Kidney tubule cell (primary cell): Measurements from ENCODE around the gene PHACTR2.
A peak's percentile ranks its signal among the peaks of the same experiment; 100 is the strongest.

ENCODE experiments used
- DNase-seq: peaks from one replicate; pipeline ENCODE4 v3.0.0-alpha.2; 2018; ENCODE audit warnings: low spot score

Gene PHACTR2

DNA sequence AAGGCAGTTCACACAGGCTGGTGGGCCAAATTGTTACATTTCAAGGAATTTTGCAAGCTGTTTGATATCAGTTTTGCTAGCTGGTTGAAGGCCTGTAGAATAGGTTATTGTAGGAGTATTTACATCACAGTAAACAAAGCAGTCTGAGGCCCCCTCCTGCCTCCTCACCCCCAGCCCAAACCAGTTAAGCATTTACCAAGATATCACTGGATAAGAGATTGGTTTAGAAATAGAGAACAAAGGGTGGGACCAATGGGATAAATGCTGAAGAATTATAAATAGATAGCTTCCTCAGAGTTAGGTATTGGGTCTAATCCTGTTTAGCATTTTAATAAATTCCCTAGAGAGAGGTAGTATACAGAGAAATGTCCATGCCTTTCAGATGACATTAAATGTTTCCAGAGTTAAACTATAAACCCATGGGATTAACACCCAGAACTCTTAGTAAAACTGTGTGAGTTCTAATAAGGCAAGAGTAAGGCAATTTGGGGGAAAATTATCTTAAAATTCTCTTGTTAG, 2.3 kb upstream of the PHACTR2 start:
- no peak for DNase-seq

DNA sequence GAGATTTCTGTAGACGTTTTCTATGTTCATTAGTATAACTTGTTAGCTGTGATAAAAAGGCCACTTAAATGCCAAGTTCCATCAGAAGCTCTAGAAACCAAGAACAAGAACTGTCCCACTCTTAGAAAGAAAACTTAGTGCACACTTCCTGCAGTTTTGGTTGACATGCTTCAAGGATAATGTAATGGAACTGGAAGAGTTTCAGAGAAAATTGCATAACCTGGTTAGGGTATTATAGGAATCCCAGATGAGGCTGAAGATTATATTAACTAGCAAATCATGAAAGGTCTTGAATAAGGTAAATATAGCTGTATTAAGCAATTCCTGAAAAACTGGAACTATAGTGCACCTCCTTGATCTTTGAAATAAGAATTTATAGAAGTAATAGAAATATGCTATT, 1.8 kb upstream of the PHACTR2 start:
- peak; percentile 56 for DNase-seq

DNA sequence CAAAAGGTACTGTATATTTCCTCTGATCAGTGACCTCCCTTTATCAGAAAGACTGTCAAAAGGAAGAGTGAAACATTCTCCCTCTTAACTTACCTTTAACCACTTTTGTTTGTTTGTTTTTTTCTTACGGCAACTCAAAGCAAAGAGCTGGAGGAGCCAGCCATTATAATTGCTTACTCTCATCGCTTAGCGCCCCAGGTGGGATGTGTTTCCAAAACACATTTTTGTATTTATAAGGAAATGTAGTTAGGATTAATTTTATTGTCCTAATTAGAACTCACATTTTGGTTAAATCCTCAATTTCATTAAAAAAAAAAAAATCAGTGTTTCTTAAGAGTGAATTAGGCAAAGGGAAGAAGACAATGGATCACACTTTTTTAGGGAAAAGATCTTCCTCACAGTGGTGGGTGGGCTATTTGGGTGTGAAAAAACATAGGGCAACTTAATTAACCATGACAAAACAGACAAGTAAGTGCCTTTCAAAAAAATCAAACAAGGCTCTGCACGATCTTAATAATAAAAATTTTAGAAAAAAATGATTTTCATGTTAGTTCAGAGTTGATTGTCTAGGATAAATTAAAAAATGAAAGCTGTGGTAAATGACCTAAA, 1.2 kb upstream of the PHACTR2 start:
- DNase-seq: no peak

DNA sequence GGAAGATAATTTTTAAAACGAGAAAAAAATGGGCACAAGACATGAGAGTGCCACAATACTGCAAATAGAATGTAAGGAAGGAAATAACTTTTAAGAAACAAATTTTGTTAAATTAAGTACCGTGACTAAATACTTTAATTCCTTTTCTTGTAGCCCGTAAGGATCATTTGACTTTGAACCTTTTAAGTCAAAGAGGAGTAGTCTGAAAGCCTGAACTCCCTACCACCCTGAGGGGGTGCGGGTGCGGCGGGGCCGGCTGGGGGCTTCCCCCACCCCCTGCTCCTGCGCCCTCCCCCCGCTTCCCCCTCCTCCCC, 231 bp upstream of the PHACTR2 start:
- DNase-seq: no peak

DNA sequence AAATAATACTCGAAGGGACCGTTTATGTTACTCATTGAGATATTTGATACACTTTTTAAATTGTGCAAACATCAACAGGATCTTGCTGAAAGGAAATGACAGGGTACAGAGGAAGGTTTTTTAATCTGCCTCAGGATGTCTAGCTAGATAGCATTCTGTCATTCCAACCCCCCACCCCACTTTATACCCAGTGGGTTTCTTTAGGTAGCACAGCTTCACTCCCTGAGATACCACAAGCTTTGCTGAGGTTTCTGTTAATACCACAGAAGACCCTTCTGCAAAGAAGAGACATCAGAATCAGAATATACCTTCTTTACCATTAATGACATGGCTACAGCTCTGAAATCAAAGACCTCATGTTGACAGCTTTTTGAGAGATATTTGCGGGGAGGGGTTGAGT, 1.3 kb downstream of the PHACTR2 start:
- DNase-seq: no peak

DNA sequence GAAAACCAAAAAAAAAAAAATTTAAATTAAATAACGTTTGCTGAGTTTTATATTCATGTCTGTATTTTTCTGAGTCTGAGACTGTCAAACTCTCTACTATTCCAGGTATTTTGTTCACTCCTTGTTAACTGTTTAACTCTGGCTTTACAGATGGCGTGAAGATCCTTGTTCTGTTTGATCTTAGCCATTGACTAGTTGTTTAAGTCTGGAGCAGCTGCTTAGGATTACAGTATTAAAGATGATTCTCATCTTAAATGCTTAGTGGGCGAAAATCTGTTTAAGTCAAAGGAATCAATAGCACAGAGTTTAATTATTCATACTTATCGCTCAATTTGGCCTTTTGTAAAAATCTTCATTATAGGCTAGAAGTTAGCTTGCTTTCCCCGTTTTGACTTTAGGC, 2.4 kb downstream of the PHACTR2 start:
- DNase-seq: no peak

DNA sequence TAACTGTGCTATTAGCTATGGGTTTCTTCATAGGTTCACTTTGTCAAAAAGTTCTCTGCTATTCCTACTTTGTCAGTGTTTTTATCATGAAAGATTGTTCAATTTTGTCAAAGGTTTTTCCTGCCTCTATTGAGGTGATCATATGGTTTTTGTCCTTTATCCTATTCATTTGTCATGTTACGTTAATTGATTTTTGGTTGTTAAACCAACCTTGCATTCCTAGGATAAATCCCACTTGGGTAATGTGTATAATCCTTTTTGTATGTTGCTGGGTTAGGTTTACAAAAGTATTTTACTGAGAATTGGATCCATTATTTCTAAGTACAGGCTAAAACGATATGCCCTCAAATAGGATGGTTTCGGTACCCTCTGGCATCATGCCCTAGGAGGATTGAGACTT, 5.0 kb downstream of the PHACTR2 start:
- DNase-seq: no peak

DNA sequence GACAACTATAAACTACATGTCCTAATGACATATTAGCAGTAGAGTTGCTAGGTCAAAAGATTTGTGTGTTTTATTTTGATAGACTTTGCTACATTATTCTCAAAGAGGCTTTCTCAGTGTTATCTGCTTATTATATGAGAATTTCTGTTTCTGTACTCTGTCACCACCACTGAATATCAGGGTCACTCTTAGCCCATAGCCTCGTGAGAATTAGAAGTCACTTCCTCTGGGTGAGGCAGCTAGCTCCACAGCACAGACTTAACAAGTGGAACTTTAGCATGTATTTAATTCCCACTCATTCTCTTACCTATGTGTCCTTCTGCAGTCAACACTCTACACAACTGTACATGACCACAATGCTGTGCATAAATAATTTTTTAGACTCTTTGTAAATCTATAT, 6.7 kb downstream of the PHACTR2 start:
- DNase-seq: no peak

DNA sequence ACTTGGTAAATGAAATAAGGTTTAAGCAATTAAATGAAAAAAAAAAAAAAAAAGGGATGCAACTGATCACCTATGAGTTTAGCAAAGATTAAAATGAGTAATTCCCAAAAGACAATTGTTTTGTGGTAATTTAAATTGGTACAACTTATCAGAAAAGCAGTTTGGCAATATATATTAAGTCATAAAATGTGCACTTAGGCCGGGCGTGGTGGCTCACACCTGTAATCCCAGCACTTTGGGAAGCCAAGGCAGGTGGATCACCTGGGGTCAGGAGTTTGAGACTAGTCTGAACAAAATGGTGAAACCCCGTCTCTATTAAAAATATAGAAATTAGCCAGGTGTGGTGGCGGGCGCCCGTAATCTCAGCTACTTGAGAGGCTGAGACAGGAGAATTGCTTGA, 7.9 kb downstream of the PHACTR2 start:
- no peak for DNase-seq

DNA sequence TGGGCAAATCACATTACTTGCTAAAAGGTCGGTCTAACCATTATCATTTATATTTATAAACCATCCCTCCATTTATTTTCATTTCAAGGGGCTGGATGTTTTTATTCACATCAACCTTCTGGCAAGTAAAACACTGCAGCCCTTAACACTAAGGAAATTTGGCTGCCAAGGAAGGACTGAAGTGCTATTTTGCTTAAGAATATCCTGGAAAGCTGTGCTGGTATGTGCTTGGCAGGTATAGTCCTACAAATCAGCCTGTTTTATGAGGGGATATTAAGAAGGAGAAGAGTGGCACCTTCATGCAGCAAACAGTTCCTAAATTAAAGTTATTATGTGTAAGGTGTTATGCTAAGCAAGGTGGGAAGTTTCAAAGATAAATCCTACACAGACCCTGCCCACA, 9.8 kb downstream of the PHACTR2 start:
- DNase-seq: no peak

DNA sequence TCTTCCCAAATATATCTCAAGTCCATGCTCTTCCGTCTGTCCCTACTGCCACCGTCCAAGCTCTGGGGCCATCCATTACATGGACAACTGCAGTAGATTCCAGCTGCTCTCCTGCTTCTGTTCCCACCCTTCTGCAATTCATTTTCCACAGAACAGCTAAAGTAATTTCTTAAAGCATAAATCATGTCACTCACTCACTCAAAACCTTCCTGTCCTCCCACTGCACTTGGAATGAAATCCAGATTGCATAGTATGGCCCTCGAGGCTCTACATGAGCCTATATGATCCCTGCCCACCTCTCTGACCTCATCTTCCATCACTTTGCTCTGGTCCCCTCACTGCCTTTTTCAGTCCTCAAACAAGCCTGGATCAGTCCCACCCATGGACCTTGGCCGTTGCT, 10.9 kb downstream of the PHACTR2 start:
- DNase-seq: no peak

DNA sequence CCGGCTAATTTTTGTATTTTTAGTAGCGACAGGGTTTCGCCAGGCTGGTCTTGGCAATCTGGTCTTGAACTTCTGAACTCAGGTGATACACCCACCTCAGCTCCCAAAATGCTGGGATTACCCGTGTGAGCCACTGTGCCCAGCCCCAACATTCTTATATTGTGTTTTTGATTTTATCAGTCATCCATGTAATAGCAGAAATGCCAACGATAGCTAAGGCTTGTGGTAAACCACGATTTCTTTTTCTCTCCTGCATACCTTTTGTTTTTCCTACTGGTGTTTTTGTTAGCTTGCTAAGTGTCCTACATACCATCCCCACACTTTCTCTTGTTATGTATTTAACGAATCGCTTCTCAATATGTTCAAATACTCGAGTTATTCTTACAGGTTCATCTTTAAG, 12.1 kb downstream of the PHACTR2 start:
- peak; percentile 72 for DNase-seq

DNA sequence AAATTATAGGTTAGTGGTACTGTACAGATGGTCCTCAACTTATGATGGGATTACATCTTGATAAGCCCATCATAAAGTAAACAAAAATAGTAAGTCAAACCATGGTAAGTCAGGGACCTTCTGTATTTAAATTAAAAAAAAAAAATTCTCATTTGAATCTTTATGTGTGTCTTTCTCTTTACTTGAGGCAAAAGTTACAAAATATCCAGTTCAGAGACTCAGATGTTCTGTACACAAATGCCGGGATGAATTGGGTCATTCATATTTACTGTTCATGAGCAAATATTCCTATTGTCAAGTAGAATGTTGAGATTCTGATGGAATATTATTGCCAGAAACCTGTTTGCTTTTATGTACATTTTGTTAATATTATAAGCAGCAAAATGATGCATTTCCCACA, 13.4 kb downstream of the PHACTR2 start:
- DNase-seq: no peak

DNA sequence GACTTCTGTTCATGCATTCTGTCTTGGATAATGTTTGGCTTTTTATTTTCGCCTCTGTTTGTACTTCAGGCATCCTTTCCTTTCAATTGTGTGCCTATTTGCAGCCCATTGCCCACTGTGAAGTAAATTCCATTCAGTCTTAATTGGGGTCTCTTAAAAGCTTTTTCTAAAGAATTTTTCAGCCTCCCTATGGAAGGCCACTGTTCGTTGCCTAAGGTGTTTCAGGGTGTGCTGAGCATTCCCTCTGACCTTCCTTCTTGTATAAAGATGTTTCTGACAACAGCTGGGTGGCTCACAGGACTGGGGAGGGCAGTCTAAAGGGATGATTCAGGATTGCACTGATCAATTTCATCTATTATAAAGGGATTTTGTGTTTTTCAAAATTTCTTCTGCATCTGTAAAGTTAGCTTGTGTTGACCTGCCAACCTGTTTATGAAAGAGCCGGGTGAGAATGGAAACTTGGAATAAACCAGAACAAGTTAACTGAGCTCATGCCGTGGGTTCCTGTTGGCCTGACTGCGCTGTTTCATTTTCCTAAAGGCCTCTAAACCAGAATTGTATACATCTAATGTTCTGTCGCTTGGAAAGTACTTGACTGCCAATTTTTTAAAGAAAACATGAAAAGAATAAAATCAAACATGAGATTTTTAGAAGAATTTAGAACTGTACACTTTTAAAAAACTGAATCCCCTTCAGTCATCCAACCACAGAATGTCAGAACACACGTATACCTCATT, 14.3 kb downstream of the PHACTR2 start:
- DNase-seq: no peak

DNA sequence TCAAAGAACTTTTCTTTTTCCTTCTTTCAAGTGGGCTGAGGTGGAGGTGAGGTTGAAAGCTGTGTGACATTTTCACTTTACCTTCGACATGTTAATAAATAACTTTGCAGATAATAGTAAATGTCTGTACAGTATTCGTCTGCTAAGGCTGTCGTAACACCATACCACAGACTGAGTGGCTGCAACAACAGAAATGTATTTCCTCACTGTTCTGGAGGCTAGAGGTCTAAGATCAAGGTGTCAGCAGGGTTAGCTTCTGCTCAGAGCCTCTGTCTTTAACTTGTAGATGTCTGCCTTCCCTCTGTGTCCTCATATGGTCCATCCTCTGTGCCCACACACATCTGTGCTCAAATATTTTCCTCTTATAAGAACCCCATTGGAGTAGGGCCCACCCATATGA, 14.9 kb downstream of the PHACTR2 start:
- peak; percentile 22 for DNase-seq

DNA sequence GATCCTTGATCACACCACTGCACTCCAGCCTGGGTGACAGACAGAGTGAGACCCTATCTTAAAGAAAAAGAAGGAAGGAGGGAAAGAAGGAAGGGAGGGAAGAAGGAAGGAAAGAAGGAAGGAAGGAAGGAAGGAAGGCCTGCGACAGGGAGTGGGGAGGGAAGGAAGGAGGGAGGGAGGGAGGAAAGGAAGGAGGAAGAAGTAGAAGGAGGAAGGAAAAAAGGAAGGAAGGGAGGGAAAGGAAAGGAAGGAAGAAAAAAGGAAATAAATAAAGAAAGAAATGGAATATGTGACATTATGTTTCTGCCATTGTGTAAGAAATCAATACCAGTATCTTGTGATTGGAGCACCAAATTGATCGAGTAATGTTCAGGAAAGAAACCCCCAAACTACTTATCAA, 16.2 kb downstream of the PHACTR2 start:
- DNase-seq: no peak

DNA sequence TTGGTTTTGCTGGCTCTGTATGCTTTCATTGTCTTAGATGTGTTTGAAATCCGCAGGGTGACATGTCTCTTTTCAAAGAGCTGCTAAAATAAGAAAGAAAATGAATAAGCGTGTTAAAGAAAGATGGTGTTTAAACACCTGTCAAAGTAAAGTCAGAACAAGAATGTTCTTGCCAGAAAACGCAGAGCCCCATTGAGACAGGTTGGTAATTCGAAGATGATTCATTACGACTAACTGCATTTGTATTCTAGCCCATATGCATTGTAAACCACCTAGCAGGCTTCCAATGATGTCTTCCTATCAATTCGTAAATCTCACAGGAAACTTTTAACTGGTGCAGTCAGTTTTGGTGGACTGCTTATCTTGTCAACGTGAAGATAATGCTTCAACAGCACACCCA, 16.8 kb downstream of the PHACTR2 start:
- DNase-seq: peak; percentile 27

DNA sequence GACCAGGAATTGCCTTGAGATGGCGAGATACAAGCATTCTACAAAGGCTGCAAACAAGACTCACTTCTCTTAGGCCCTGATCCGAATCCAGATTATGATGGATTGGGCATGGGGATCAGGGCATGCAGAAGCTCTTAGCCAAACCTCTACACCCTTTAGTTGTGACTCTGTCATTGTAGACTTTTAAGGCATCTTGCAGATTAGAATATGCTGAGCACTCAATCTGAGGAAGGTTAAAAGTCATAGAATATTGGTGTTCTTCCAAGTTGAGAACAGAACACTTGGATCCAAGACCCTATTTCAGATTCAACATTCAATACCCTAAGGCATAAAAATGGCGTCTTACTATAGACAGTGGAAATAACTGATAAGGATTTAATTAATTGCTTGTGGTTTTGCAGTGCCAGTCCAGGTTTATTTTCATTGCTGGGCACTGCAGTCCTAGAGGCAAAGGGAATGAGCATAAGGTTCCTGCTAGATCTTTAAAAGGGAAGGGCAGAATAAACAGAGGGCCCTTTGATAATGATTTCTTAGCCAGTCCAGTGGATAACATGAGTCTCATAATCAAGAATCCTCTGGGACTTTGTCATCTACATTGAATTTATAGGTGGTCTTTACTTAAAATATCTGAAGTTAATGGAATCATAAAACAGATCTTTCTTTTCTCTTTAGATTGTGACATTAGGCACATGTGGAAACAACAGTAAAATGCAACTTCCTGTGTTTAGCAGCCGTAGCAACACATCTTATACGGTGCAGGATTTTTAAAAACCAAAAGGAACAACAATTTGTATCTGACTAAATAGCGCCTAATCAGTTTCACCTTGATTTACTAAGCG, 17.6 kb downstream of the PHACTR2 start:
- DNase-seq: no peak

DNA sequence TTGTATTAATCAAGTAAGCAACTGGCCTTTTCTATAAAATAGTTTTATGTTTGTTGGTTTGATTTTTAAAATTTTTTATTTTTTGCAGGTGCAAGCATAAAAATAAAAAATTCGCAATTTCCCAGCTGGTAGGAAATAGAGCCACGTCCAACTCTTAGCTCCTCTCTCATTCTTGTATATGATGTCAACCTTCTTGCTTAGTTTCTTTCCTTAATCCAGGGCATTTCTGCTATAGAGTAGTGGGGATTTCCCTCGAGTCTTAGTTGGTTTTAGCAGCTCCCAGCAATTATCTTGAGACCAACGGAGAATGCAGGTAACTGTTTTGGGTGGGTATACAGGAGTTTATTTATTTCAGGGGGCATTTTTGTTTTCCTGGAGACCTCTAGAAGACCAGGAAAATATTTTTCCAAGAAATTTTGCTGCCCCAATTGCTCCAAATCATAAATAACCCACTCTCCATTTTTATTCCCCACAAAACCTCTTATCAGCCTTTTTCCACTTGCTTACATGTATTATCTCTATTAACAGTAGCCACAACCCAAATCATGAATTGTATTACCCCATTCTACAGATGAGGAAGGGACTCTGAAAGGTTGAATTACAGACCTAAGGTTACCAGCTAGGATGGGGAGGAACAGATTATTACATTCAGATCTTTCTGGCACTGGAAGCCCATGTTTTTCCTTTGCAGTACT, 18.4 kb downstream of the PHACTR2 start:
- DNase-seq: no peak

DNA sequence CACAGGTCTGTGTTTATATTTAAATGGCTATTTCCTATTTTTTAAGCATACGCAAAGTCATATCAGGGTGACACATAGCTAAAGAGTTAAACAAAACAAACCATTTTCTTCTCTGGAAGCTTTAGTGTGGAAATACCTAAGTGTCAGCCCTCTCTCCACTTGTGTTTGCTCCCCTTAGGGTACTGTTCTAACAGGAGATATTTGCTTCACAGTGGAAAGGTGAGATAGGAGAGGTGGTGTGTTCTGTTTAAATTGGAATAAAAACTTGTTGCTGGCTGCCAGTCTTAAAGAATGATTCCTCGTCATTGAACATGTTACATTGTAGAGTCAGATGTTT, 18.9 kb downstream of the PHACTR2 start:
- no peak for DNase-seq

DNA sequence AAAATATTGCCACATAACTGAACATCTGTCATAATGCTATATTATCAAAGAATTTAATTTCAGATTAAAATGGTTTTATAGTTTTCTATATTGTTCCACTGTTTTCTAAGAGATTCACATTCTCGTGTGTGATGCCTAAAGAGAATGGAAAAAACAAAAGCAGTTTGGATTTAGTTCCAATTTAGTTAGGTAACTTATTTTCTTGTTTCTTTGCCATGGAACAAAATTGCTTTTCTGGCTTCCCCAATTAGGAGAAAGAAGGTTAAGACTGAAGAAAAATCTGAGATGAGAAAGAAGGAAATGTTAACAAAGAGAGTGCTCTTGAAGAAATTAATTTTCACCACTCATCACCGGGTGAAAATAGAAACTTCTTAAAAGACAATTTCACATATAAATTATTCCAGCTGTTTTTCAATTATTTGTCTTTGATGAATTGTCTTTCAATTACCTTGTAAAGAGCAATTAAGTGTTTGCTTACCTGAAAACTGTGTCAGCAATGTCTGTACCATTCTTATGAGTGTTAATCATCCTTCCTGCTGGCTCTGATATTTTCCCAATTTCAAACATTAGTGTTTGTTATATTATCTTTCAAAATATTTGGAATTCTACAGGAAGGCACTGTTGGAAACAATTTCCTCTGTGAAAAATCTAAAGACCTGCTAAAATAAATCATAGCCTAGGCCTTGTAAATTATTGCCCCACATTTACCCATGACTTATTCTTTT, 19.5 kb downstream of the PHACTR2 start:
- DNase-seq: no peak

DNA sequence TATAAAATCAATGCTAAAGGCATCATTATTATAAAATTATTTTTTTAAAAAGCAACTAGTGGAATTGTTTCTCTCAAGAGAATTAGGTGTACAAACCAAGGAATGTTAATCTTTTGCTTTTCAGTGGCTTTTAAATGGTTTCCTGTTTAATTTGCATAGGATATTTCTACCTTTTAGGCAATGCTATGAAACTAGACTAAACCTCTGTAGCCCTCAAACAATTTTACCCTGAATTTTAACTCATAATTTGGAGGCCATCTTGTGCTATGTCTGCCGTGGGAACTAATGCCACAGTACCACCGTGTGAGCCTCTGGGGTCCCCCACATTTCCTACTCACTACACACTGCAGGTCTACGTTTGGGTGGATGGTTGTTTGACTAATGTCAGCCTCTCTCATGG, 20.6 kb downstream of the PHACTR2 start:
- no peak for DNase-seq
